GM06990 (cell line): ENCODE data around the gene FGF3.

Experiments
- DNase-seq: peaks from one replicate; pipeline ENCODE4 v3.0.0-alpha.2; 2011; ENCODE audit not compliant: insufficient read length; ENCODE audit errors: extremely low read depth
- H3K27me3 ChIP-seq: replicated peaks from 2 replicates; pipeline ENCODE4 v1.6.0; 2011; ENCODE audit warnings: low read length; ENCODE audit not compliant: control insufficient read depth, insufficient read depth
- H3K36me3 ChIP-seq: 2 replicates; pipeline ENCODE4 v1.5.1; 2011; ENCODE audit warnings: low read length; ENCODE audit not compliant: control insufficient read depth, insufficient read depth
- H3K4me3 ChIP-seq: replicated peaks from 2 replicates; pipeline ENCODE4 v1.5.1; 2011; ENCODE audit warnings: low read depth, mild to moderate bottlenecking, control low read depth, low read length
- CTCF ChIP-seq: IDR thresholded peaks from 2 replicates; pipeline ENCODE4 v1.5.1; 2011; ENCODE audit warnings: low read length, control low read depth, mild to moderate bottlenecking, inconsistent platforms; ENCODE audit not compliant: insufficient read depth, poor library complexity, severe bottlenecking

FGF3 gene

GRCh38 chr11:69854713-69855112 lies 35.5 kb upstream of the FGF3 start:
- no peak for DNase-seq
- H3K4me3 ChIP-seq, result no peak overlapping the region
- H3K36me3 ChIP-seq, result no peaks in the 10 kb centered on the region
- no peaks in the 10 kb centered on the region for H3K27me3 ChIP-seq
- TF ChIP-seq CTCF, result no peak

GRCh38 chr11:69852056-69852455 lies 32.8 kb upstream of the FGF3 start:
- Histone ChIP-seq H3K36me3 (no peaks in the 10 kb centered on the region), H3K27me3 (no peaks in the 10 kb centered on the region), H3K4me3 (no peak overlapping the region)
- no peak for DNase-seq
- no peak for TF ChIP-seq CTCF

- no peaks in the 10 kb centered on the region for H3K36me3 ChIP-seq
- no peak overlapping the region for H3K4me3 ChIP-seq
- no peak for TF ChIP-seq CTCF
- H3K27me3 ChIP-seq, result no peaks in the 10 kb centered on the region; the same call in 1 of the 2 replicates
- DNase-seq, result no peak
Measured at GRCh38 chr11:69848201-69848600, 29.0 kb upstream of the FGF3 start.

GRCh38 chr11:69844396-69844795 lies 25.2 kb upstream of the FGF3 start:
- no peak for DNase-seq
- TF ChIP-seq CTCF, result no peak
- Histone ChIP-seq H3K4me3 (no peak overlapping the region), H3K27me3 (no peaks in the 10 kb centered on the region; the same call in none of the 2 replicates), H3K36me3 (no peaks in the 10 kb centered on the region)

- H3K4me3 ChIP-seq, result no peak overlapping the region
- TF ChIP-seq CTCF, result no peak
Measured at GRCh38 chr11:69843529-69843921, 24.3 kb upstream of the FGF3 start.

More at GRCh38 chr11:69843529-69843921, 24.3 kb upstream of the FGF3 start:
- no peaks in the 10 kb centered on the region; the same call in none of the 2 replicates for H3K27me3 ChIP-seq
- no peaks in the 10 kb centered on the region for H3K36me3 ChIP-seq
- no peak for DNase-seq
